HG03196 (cell line): ENCODE results near the gene SSU72.
"Not testable (repeated sequence)": the region's sequence is repeated elsewhere in the genome, so short reads cannot be mapped to it uniquely, and the experiment has no call there.

Experiments
- ATAC-seq: cut with Tn5 transposase; IDR thresholded peaks from one replicate; pipeline ENCODE4 v1.9.1; 2021; ENCODE audit not compliant: unreplicated experiment

SSU72 gene

GRCh38 chr1:1561801-1562470 lies 12.7 kb downstream of the SSU72 start:
- no peak for ATAC-seq

GRCh38 chr1:1560178-1560577 lies 14.5 kb downstream of the SSU72 start:
- no peak for ATAC-seq

DNA sequence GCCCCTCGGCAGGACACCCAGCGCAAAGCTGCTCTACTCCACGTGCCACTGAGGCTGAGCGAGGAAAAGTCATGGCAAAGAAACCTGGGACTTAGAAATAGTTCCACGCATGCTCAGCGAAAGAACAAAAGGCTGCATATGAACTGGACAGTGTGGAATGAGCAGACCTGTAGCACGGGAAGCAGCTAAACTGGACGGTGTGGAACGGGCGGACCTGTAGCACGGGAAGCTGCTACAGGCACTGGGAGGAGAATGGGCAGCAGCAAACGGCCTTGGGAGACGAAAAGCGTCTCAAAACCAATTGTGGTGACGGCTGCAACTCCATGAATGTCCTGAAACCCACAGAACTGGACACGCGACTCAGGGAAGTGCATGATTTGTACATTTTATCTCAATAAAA lies 15.6 kb downstream of the SSU72 start:
- no peak for ATAC-seq

DNA sequence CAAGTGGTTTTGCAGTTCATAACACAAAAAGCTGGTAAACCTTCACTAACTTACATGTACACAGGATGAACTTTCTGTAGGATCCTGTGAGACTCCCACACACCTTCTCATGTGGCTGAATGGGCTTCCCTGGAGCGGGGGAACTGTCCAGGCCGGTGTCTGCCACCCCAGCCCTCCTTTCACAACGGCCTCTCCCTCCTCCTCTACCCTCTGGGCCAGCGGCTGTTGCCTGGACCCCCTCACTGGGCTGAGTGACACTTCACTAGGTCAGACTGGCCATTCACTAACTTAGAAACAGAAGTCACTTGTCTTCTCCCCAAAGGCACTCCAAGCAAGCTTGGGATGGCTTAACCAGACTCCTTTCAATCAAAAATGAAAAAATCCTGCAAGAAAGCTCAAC lies 16.1 kb downstream of the SSU72 start:
- ATAC-seq: no peak

DNA sequence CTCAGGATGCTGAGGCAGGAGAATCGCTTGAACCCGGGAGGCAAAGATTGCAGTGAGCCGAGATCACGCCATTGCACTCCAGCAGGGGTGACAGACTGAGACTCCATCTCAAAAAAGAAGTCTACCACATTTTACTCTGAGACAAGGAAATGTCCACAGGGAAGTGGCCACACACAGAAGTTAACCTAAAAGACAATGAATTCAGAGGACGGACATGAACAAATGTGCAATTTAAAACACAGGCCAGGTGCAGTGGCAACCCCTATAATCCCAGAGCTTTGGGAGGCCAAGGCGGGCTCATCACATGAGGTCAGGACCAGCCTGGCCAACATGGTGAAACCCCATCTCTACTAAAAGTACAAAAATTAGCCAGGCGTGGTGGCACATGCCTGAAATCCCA lies 17.0 kb downstream of the SSU72 start:
- ATAC-seq: not testable (repeated sequence)

GRCh38 chr1:1556961-1557360 lies 17.7 kb downstream of the SSU72 start:
- not testable (repeated sequence) for ATAC-seq

GRCh38 chr1:1556505-1556904 lies 18.2 kb downstream of the SSU72 start:
- no peak for ATAC-seq

GRCh38 chr1:1554926-1555915 lies 19.4 kb downstream of the SSU72 start:
- ATAC-seq: no peak

DNA sequence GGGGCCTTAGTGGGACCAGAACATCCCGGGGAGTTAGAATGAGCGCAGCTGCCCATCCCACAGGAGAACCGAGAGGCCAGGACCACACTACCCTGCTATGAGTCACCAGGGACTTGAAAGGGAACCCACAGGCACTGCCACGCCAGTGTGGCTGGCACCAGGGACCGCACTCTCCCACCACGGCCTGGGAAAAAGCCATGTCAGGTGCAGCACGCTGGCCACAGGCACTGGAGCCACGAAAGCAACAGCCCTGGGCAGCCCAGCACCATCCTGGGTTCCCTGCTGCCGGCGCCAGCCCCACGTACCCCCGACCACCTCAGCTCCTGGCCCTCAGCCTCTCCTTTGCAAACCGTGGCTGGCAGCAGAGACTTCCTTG lies 20.1 kb downstream of the SSU72 start:
- no peak for ATAC-seq

GRCh38 chr1:1553821-1554494 lies 20.7 kb downstream of the SSU72 start:
- ATAC-seq: no peak

GRCh38 chr1:1552263-1552639 lies 22.4 kb downstream of the SSU72 start:
- ATAC-seq: no peak

- ATAC-seq: no peak
These were observed 23.0 kb downstream of the SSU72 start for GRCh38 chr1:1551524-1552262.

DNA sequence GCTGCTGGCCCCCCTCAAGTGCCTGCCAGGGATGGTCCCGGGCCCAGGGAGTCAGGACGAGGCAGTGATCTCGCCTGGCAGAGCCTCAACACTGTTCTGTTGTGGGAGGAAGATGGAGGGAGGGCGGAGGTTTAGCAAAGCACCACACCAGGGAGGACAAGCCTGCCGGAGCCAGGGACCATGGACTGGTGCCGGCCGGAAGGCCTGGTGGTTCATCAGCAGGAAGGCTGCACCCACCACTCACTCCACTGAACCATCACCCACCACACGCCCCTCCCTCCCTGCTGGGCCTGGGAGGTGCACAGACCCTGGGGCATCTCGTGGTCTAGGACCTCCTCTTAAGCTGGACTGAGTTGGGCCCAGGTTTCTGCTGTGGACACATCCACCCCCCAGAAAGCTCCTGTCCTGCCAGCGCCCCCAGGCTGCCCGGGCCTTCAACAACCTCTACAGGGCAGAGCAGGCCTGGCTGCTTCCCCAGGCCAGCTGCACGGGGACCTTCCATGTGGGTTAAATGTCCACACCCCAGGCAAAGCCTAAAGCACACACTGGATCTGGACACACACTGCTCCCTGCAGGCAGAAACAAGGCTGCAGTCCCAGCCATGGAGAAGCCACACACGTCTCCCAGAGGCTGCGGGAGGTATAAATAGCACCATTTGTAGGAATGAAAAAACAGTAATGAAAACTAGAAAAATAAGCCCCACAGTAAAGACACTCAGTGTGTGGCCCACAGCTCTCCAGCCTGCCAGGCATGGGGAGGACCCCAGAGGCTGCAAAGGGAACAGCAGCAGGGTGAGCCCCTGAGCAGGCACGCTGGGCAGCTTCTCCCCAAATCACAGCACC lies 23.9 kb downstream of the SSU72 start:
- no peak for ATAC-seq

GRCh38 chr1:1550087-1550486 lies 24.6 kb downstream of the SSU72 start:
- ATAC-seq: no peak

- ATAC-seq: no peak
These were observed 26.1 kb downstream of the SSU72 start for GRCh38 chr1:1548591-1548990.

- ATAC-seq: no peak
These were observed 27.2 kb downstream of the SSU72 start for GRCh38 chr1:1547476-1547875.

- ATAC-seq: no peak
These were observed 27.7 kb downstream of the SSU72 start for GRCh38 chr1:1547011-1547410.

DNA sequence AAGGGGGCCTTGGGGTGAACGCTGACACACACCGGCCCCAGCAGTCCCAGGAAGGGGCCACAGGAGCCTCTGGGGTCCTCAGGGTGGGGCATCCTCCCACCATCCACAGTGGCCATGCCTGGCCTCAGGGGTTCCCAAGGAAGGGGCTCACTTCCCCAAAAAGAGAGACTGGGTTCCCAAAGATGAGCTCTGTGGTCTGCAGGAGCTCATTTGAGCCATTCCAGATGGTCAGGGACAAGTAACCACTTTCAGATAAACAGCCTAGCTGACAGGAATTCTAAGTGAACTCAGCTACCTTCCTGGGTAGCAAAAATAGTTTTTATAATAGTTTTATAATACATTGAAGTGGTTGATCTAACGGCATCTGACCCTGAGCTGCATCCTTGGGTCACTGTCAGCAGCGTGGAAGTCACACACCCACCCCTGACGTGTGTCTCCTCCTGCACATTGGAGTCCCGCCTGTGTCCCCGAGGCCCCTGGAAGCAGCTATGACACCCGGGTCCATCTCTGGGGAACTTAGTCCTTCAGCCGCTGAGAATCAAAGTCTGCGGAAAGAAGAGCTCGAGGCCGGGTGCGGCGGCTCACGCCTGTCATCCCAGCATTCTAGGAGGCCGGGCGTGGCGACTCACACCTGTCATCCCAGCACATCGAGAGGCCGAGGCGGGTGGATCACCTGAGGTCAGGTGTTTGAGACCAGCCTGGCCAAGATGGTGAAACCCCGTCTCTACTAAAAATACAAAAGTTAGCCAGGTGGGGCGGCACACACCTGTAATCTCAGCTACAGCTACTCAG lies 28.5 kb downstream of the SSU72 start:
- no peak for ATAC-seq

DNA sequence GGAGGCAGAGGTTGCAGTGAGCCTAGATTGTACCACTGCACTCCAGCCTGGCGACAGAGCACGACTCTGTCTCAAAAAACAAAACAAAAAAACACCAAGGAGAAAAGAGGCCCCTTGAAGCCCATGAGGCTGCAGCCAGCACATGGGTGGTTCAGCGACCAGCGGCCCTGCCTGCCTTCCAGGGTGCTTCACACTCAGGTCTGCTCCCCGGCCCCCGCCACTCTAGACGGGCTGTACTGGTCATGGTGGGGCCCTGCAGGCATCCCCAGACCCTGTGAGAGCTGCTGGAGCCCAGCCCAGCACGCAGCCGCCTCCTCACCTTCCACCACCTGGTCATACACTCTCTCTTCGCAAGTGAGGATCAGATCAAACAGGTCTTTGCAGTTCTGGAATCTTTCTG lies 30.1 kb downstream of the SSU72 start:
- no peak for ATAC-seq
